ENCODE results near the gene TMEM131L.
A peak's percentile ranks its signal among the peaks of the same experiment; 100 is the strongest.

Gene TMEM131L

DNA sequence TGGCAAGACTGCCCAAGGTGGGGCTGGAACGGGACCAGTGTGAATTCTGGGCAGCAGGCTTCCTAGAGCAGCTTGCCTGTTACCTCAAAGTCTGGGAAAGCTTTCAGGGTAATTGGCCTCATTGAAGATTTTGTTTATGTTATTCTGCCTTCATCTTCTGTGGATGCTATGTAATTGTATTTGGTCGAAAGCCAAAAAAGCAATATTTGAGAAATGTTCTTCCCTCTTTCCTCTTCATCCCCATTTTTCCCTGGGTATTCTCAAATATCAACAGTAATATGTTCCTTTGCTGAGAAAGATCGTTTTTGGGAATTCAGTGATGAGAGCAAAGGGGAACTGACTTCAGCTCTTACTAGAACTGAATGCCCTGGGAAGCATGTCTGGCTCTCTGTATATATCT, 12.9 kb downstream of the TMEM131L start:
- DNase-seq (ENCODE audit: low spot score): no peak

DNA sequence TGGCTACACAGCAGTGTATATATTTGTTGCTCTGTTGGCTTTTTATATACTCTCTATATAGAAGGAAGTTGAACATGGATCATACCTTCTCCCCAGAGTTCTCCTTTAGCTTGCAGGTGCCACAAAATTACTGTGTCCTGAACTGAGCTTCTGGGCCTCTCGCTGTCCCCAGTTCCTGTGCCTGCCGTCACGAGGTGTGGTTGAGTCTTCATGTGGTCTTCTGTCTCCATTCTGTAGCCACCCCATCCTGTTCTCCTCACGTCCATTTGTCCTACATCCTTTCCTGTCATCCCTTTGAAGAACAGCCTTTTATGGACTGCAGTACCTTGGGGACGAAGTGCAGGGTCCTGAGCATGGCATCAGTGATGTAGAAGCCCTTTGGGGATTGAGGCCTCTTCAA, 14.5 kb downstream of the TMEM131L start:
- no peak for DNase-seq (ENCODE audit: low spot score)

DNA sequence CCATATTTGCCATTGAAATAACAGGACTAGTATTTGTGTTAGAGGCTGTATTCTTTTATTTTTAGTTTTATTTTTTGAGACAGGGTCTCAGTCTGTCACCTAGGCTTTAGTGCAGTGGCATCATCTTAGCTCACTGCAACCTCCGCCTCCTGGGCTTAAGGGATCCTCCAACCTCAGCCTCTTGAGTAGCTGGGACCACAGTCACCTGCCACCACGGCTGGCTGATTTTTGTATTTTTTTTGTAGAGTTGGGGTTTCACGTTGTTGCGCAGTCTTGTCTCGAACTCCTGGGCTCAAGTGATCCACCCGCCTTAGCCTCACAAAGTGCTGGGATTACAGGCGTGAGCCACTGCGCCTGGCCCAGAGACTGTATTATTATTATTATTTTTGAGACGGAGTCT, 15.3 kb downstream of the TMEM131L start:
- no peak for DNase-seq (ENCODE audit: low spot score)

DNA sequence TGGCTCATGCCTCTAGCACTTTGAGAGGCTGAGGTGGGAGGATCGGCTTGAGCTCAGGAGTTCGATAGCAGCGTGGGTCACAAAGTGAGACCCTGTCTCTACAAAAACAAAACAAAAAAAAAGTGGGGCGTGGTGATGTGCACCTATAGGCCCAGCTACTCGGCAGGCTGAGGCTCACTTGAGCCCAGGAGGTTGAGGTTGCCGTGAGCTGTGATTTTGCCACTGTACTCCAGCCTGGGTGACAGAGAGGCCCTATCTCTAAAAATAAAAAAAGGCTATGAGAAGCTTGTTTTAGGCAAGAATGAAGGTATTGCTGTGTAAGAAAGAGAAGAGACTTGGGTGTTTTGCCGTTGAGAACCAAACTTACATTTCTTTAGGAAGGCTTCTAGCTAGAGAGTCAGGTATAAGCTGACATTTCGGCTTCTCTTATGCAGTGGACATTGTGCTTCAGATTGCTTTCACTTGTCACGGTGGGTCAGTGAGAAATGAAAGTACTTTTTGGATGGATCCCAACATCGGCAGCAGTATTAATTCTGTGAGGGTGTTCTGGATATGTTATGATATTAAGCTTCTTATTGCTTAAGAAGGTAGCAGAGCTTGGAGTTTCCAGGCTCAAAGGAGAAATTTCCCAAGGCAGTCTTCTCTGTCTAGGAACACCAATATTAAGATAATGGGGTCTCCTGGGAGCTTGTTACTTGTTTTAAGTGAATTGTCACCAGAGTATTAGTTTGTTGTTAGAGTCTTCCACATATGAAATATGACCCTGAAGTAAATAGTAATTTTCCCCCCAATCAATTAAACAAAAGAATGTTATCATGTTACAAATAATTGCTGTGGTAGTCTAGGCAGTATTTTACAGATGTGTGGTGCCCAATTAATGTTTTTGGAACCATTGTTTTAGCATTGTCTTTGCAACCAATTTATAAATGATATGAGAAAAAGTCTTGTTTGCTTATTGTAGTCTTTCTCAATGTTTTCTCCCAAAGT, 17.6 kb downstream of the TMEM131L start:
- no peak for DNase-seq (ENCODE audit: low spot score)

DNA sequence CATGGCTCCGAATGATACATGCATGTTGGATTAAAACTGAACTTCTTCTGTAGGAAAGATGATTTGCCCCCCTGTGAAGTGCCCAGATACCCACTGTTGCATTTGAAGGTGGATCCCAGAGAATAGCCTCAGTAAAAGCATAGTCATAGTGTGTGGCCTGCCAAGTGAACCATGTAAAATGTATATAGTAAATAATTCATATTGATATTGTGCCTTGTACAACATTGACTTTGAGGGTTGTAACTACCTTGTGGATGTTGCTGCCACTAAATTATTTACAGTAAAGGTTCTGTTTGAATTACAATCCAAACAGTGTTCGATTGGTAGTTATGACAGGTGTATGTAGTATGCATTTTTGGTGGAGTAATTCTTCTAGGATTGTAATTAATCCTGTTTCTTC, 19.2 kb downstream of the TMEM131L start:
- DNase-seq (ENCODE audit: low spot score): no peak

DNA sequence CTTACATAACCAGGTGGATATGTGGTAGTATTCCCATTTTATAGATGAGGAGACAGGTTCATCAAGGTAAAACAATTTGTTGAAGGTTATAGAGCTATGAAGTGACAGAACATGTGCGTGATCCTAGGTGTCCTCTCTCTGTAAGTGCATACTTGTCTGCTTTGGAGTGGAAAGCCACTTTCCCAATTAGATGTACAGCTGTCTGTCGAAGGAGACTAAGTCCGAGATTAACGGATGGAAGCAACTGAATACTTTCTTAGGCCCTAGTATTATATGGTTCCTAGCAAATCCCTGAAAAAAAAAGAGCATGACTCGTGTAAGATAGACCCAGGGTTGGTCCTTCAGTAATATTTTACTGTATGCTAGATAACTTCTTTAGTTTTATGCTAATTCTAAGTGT, 19.7 kb downstream of the TMEM131L start:
- DNase-seq (ENCODE audit: low spot score): no peak

DNA sequence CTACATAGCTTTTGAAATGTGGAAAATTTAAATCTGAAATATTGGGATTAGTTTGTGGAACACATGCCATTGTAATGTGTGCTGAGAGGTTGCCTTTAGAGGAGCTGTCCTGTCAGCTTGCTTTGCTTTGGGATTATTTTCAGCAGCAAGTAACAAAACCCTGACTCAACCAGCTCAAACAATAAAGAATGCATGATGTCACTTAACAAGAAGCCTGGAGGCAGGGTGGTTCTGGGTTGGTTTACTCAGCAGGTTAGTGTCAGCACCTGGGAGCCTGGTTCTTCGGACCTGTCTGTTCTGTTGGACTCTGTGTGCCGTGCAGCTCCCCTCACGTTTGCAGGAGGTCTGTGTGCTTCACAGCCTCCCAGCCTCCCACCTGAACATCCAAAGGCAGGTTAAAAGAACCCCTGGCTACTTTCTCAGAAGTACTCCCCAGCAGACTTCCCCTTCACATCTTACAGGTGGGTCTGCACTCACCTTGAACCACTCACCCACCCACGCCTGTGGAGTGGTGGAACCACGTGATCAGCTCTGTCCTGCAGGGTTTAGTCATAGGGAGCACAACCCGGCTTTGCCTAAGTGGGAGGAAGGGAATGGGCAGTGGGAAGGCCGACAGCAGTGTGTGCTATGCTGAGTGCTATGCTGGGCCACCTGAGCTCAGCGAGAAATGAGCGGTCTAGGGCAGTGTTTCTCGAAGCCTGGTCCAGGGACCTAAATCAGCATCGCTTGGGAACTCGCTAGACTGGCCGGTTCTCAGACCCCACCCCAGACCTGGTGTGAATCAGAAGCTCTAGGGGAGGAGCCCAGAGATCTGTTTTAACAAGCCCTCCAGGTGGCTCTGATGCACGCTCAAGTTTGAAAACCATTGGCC, 20.4 kb downstream of the TMEM131L start:
- no peak for DNase-seq (ENCODE audit: low spot score)

DNA sequence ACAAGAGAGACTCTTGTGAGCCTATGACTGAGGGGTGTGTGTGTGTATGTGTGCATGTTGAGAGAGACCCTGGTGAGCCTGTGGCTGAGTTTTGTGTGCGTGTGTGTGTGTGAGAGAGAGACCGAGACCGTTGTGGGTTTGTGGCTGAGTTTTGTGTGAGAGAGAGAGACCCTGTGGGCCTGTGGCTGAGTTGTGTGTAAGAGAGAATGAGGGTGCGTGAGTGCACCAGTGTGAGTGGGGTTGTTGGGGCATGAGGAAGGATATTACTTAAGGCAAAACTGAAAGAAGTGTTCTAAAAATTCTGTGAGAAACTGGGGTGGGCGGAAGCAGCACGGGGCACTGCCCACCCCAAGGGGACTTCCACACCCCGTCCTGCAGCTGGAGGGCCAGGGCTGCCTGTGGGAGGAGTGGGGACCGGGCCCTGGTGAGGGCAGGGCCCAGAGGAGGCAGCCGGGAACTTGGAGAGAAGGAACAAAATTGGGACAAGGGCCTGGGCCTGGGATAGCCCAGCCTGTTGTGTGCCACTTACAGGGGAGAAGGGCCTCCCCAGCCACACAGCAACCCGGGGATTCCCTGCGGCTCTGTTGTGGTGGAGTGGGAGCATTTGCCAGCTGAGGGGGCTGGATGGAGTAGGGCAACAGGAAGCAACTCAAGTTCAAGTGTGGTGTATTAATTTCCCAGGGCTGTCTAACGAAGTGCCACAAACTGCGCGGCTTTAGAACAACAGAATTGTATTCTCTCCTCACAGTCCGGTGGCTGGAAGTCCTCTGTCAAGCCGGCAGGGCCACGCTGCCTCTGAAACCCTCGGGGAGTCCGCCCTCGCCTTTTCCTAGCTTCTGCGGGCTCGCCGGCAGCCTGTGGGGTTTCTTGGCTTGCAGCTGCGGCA, 22.1 kb downstream of the TMEM131L start:
- DNase-seq (ENCODE audit: low spot score): no peak

DNA sequence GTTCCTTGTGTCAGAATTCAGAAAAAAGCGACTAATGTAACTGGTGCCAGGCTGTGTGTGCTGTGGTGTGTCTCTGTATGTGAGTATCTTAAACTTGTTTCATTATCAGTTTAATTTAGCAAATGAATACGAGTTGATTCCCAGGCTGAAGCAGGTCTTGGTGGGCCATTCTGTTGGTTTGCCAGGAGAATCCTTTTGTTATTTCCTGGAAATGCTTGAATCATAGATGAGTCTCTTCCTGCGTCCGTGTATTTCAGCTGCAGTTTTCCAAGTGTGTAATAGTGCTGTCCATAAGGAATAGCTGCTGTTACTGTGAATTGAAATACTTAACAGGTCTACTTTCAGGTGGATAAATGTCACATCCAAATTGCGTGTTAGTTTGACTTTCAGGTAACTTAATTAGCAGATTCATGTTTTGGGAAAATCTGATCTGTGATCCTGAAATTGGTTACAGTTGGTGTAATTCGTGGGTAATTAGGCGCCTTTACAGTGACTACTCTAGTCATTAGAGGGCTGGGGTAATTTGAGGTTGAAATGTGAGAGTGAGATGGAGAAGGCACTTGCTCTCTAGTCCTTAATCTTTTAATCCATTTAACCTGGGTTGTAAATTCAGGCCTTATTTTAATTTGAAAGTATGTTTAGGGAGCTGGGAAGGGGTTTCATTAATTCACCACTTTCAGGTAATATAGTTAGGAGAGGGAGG, 23.8 kb downstream of the TMEM131L start:
- no peak for DNase-seq (ENCODE audit: low spot score)

DNA sequence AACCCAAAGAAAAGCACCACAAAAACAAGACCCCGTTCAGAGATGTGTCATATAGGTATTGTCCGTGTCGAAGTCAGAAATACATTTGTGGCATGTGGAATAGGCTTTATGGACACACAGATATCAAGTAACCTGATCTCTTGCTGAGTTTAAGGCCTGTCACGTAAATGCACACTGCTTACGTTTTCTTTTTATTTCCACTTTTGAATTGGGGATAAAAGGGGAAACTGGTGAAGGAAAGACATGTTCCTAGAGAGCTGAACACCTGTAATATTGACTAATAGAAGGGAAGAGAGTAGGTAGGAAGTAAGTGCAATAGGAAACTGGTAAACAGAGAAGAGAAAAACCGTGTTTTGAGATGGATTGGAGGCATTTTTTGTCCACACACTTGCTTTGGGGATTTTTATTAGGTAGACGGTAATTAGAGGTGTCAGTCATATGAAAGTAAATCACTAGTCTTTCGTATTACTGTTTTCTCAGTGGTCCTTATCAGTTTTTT, 24.9 kb downstream of the TMEM131L start:
- no peak for DNase-seq (ENCODE audit: low spot score)

DNA sequence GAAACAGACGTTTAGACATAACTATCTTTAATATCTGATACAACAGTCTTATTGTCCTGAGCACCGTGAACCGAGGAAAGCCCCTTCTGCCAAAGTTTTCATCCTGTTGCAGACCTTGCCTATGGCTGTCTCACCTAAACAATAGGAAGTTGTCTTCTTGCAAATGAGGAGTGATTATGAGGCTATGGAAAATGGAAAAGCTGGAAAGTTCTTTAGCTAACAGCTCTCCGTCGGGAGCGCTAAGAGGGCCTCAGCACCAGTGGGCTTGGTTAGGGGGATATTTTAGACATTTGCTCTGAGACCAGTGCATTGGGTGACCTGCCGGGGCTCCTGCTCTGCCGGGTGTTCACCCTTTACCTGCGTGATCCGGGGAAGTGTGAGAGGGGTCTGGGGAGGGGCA, 28.4 kb downstream of the TMEM131L start:
- DNase-seq (ENCODE audit: low spot score): no peak

DNA sequence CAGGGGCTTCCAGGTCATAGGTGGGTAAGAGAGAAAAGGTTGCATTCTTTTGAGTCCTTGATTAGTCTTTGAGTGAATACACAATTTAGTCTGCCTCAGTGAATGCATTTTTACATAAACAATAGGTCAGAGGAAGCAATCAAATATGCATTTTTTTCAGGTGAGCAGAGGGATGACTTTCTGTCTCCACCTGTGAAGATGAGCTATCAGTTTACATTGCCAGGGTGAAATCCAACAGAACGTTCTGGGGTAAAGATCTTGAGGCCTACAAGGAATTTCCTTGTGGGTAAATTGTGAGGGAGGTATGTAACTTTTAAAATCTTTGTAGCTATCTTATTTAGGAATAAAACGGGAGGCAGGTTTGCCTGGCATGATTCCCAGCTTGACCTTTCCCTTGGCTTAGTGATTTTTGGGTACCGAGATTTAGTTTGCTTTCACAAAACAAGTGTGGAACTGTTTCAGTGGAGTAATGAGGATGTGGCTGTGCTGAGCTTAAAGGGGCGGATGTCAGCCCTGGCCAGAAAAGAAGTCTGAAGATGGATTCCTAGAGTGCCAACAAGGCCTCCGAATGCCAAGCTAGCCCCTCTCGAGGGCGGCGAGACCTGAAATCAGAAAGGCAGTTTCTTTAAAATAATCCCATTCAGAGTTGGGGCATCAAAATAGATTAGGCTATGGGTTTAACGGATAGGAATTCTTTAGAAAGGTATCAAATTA, 29.5 kb downstream of the TMEM131L start:
- no peak for DNase-seq (ENCODE audit: low spot score)

DNA sequence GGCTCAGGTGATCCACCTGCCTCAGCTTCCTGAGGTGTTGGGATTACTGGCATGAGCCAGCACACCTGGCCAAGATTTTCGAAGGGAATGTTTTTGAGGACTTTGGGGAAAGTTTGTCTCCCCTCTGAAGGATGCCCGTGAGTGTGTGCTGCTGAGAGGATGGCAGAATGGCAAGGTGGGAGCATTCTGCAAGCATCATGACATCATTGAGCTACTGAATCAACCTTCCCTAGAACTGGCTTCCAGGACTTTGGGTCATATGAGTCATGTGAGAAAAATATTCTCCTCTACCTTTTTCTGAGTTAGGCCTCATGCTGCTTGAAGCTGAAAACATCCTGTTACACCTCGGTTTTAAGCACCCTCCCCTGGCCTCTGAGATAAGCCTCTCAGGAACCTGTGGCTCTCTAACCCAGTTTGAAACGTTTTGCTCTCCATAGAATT, 31.0 kb downstream of the TMEM131L start:
- DNase-seq (ENCODE audit: low spot score): no peak

DNA sequence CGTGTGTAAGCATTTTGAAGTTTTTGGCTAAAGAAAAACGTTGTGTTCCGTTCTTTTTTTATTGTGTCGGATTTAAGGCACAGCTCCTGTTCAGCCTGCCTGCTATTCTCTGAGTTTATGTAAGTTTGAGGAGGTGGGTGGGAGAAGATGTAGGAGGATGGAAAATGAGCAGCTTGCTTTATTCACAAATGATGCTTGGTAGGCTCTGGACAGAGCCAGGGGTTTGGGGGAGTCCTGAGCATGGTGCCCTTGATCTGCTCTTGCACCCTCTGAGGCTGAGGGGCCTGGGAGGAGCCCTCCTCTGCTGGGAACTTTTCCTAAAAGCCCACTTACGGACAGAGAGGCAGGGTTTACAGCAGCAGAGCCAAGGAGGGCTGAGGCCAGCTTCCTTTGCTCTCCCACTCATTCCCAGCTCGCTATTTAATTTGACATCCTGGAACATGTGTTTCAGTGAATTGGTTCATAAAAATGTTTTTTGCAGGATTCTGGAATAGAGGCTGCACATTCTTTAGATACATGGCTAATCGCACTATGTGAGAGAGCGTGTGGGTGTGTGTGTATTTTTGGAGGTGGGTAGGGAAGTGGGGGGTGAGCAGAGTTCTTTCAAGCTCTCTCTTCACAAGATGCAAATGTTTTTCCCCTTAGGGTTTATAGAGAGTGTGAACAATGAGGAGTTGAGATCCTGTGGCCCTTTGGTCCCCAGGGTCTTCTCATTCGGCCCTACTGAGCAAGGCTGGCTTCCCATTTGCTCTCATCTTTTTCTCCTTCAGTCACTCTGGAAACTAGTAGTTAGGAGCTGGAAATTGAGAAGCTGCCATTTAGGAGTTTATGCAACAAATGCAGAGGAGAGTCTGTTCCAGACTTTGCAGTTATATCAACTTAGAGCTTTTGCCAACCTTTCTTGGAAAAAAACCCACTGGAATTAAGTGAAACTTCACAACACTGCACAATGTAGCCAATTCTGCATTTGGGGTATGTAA, 32.1 kb downstream of the TMEM131L start:
- DNase-seq (ENCODE audit: low spot score): peak; percentile 73

DNA sequence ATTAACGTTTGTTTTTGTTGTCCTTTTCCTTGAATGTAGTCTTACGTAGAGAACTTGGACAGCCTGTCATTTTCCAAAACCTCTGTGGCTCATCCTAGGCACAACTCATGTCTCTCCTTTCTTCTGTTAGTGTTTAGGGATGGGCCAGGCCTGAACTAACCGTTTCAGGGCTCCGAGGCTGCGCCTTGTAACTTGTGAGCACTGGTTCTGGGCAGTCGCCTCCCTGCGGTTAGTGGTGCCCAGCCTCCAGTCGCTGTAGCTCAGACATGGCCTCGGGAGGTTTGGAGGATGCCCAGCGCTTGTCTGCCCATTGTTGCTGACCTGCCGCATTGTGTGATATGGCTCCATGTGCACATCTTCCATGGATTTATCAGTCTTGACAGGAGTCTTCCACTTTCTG, 32.8 kb downstream of the TMEM131L start:
- DNase-seq (ENCODE audit: low spot score): no peak

DNA sequence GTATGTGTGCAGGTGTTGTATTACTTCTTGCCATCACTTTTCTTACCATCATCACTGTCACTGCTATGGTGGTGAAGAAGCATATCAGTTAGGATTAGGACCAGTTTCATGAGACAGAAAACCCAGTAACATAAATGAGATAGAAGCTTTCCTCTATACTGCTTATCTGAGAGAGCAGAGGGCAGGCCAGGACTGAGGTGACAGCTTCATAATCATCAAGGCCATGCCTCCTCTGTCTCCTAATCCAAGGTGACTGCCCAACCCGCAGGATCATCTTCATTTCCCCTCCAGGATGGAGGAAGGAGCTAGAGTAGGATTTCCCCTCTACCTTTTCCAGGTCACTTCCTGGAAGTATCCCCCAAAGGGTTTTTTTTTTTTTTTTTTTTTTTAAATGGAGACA, 35.4 kb downstream of the TMEM131L start:
- DNase-seq (ENCODE audit: low spot score): no peak

DNA sequence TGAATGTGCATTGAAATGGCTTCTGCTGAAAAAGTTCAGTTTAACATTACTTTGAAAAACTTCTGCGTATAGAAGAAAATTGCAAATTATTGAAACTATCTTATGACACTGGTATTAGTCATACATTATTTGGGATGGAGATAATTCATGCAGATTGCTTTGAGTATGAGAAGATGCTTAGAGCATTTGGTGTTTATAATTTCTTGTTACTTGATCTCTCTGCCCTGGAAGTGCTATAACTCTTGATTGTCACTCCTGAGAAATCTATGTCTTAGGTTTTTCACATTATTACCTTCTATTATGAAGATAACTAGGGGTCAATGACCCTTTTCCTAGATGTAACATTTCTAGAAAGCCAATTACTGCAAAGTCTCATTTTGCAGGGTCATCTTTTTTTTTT, 36.4 kb downstream of the TMEM131L start:
- DNase-seq (ENCODE audit: low spot score): no peak

DNA sequence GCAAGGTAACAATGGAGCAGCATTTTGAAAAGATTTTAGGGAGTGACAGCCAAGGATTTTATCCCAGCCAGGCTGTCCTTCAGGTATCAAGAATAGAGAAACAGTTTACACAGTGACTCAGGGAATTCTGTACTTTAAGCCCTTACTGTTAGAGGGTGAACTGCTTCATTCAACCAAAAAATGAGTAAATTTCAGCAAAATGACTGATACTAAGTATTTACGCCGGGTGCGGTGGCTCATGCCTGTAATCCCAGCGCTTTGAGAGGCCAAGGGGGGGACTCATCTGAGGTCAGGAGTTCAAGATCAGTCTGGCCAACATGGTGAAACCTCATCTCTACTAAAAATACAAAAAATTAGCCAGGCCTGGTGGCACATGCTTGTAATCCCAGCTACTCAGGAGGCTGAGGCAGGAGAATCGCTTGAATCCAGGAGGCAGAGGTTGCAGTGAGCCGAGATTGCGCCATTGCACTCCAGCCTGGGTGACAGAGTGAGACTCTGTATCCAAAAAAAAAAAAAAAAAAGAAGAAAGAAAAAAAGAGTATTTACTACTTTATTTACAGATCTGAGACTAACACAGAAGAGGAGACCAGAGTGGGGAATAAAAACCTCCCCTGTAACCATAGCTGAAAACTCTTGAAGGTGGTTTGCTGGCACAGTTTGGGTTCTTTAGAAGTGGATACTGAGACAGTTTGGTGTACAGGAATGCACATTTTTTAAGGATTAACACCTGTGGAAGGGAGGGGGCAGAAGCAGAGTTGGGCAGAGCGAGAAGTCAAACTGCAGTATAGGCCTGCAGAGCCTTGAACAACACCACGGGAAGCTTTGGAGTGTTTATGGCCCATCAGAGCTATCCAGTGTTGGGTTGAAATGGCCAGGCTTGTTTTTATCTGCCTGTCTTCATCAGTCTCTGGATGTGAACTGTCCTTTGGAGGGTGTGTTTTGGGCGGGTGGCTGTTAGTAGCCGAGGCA, 40.5 kb downstream of the TMEM131L start:
- no peak for DNase-seq (ENCODE audit: low spot score)

Measured in left forelimb (tissue), 1 donor.